ENCODE results near the gene SLCO3A1.

The SLCO3A1 gene

DNA sequence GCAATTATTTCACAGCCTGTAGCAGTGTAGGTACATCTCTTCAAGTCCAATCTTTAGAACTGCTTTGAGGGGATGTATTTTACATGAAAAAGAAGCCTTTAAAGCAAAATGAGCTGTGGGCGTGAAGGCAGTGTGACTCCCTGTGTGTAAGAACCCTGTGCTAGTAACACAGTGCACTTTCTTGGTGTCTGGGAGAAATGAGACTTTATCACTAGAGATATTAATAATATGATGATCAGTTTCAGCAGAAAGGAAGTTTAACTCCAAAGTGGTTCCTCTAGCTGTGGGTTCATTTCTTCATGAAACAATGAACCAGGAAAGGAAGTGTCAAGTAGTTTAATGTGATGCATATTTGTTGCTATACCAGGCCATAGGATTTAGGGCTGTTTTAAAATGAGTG is 41.5 kb downstream of the SLCO3A1 start:
- DNase-seq, result no peak
- TF ChIP-seq GATA1 (IDR thresholded peaks at IDR 0.05; ENCODE audit: low read depth, low read length), result no peak
- no peak for TF ChIP-seq POLR2A (IDR thresholded peaks at IDR 0.05; ENCODE audit: low read length)

GRCh38 chr15:91896341-91897055 is 43.0 kb downstream of the SLCO3A1 start:
- TF ChIP-seq GATA1 (IDR thresholded peaks at IDR 0.05; ENCODE audit: low read depth, low read length), result no peak
- no peak for TF ChIP-seq POLR2A (IDR thresholded peaks at IDR 0.05; ENCODE audit: low read length)
- DNase-seq, result no peak

- DNase-seq, result no peak
- TF ChIP-seq POLR2A (IDR thresholded peaks at IDR 0.05; ENCODE audit: low read length) (no peak), GATA1 (IDR thresholded peaks at IDR 0.05; ENCODE audit: low read depth, low read length) (no peak)
These were observed 44.3 kb downstream of the SLCO3A1 start for GRCh38 chr15:91897585-91898372.

- DNase-seq, result no peak
These were observed 45.3 kb downstream of the SLCO3A1 start for GRCh38 chr15:91898843-91899242.

GRCh38 chr15:91904942-91905341 is 51.4 kb downstream of the SLCO3A1 start:
- no peak for DNase-seq
- TF ChIP-seq POLR2A (IDR thresholded peaks at IDR 0.05; ENCODE audit: low read length) (no peak), GATA1 (IDR thresholded peaks at IDR 0.05; ENCODE audit: low read depth, low read length) (no peak)

More at GRCh38 chr15:91898843-91899242, 45.3 kb downstream of the SLCO3A1 start:
- TF ChIP-seq POLR2A (IDR thresholded peaks at IDR 0.05; ENCODE audit: low read length) (no peak), GATA1 (IDR thresholded peaks at IDR 0.05; ENCODE audit: low read depth, low read length) (no peak)

DNA sequence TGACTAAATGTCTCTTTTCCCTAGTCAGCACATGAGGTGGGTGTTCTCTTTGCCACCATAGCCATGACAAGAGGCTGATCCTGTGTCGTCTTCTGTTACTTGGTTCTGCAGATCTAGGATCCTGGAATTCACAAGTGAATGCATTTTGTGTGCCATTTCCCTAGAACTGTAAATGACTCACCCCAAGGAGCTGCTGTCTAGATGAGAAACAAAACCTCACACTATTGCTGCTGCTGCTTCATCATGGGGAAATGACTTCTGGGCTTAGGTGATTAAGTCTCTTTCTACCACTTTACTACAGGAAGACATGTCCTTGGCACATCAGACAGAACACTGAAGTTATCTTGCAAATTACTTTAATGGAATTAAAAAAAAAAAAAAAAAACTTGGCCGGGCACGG is 54.9 kb downstream of the SLCO3A1 start:
- TF ChIP-seq POLR2A (IDR thresholded peaks at IDR 0.05; ENCODE audit: low read length), result no peak
- no peak for TF ChIP-seq GATA1 (IDR thresholded peaks at IDR 0.05; ENCODE audit: low read depth, low read length)
- no peak for DNase-seq

GRCh38 chr15:91909111-91909510 is 55.6 kb downstream of the SLCO3A1 start:
- TF ChIP-seq POLR2A (IDR thresholded peaks at IDR 0.05; ENCODE audit: low read length) (no peak), GATA1 (IDR thresholded peaks at IDR 0.05; ENCODE audit: low read depth, low read length) (no peak)

DNA sequence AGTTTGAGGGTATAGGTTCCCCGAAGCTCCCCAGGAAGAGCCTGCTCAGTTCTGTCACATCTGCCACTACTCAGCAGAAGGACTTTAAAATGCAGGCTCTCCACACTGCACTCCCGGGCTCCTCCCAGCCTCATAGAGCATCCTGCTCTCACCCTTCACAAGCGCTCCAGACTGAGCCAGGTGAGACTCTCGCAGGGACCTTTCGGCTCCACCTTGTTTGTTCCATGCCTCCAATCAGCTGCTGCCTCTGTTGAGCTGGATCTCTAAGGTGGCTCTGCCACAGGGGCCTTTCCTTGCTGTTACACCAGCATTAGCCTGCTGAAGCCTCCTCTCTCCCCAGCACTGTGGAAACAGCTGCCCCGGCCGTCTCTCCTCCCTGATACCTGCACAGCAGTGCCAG is 56.1 kb downstream of the SLCO3A1 start:
- TF ChIP-seq POLR2A (IDR thresholded peaks at IDR 0.05; ENCODE audit: low read length), result no peak
- no peak for TF ChIP-seq GATA1 (IDR thresholded peaks at IDR 0.05; ENCODE audit: low read depth, low read length)
- DNase-seq, result no peak

More at GRCh38 chr15:91909111-91909510, 55.6 kb downstream of the SLCO3A1 start:
- no peak for DNase-seq

DNA sequence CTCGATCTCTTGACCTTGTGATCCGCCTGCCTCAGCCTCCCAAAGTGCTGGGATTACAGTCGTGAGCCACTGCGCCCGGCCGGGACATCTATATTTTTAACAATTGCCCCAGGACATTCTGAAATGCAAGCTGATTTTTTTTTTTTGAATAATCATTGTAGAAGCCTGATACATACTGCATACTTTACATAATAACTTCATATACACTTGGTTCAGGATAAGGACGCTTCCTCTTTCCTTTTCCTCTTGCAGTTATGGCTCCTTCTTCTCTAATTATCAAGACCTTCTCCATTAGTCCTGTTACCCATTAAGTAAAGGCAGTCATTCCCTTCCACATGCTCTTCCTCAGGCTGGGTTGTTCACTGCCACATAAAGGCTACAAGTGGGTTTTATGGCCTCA is 58.3 kb downstream of the SLCO3A1 start:
- DNase-seq, result no peak
- no peak for TF ChIP-seq GATA1 (IDR thresholded peaks at IDR 0.05; ENCODE audit: low read depth, low read length)
- TF ChIP-seq POLR2A (IDR thresholded peaks at IDR 0.05; ENCODE audit: low read length), result no peak

GRCh38 chr15:91912336-91912735 is 58.8 kb downstream of the SLCO3A1 start:
- no peak for DNase-seq
- TF ChIP-seq GATA1 (IDR thresholded peaks at IDR 0.05; ENCODE audit: low read depth, low read length) (no peak), POLR2A (IDR thresholded peaks at IDR 0.05; ENCODE audit: low read length) (no peak)

- DNase-seq, result no peak
- TF ChIP-seq POLR2A (IDR thresholded peaks at IDR 0.05; ENCODE audit: low read length), result no peak
- no peak for TF ChIP-seq GATA1 (IDR thresholded peaks at IDR 0.05; ENCODE audit: low read depth, low read length)
These were observed 60.1 kb downstream of the SLCO3A1 start for GRCh38 chr15:91913560-91913959.

DNA sequence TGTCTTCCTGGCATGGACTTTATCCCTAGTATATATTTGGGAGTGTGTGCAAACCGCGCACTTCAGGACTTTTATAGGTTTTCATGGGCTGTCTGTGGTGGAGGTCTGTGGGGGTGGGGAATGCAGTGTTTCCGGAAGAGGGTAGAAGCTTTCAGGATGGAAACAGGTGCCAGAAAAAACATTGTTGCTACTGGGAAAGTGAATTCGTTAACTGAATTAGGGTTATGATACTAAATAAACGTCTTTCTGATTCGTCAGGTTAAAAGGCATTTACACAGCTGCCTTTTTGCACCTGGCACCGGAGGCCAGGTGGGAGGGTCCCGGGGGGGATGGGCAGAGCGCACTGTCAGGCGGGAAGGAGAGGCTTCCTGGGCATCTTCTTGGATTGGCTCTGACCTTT is 62.1 kb downstream of the SLCO3A1 start:
- TF ChIP-seq GATA1 (IDR thresholded peaks at IDR 0.05; ENCODE audit: low read depth, low read length), result no peak
- TF ChIP-seq POLR2A (IDR thresholded peaks at IDR 0.05; ENCODE audit: low read length), result no peak

GRCh38 chr15:91916051-91916450 is 62.5 kb downstream of the SLCO3A1 start:
- no peak for DNase-seq

More for the DNA sequence above, 62.1 kb downstream of the SLCO3A1 start:
- DNase-seq, result no peak

DNA sequence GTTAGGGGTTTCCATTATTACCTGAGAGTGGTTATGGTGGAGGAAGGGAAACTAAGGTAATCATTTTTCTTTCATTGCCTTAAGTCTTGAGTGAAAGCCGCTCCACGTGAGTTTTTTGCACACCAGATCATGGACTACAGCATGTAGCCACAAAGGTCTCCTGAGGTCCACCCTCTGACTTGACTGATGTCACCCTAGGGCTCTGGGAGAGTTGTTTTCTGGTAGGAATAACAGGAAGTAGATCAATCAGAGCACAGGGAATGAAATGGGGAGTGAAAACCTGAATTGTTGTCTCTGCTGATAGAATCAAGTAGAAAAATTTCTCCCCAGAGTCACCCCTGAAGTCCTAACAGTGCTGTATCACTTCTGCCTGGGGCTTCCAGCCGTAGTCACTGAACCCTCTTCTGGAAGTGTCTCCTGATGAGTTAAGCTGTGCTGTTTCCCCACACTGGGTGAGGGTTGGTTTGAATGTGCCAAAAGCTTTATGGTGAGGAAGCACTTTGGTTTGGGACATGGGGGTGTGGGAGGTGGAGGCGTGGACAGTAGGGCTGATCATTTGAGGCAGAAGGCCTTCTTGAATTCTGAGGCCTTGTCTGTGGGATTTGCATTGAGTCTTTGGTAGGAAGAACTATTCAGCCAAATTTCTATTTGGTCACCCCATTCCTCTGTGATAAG is 64.3 kb downstream of the SLCO3A1 start:
- DNase-seq, result no peak
- no peak for TF ChIP-seq GATA1 (IDR thresholded peaks at IDR 0.05; ENCODE audit: low read depth, low read length)
- TF ChIP-seq POLR2A (IDR thresholded peaks at IDR 0.05; ENCODE audit: low read length), result no peak

More at GRCh38 chr15:91916051-91916450, 62.5 kb downstream of the SLCO3A1 start:
- no peak for TF ChIP-seq POLR2A (IDR thresholded peaks at IDR 0.05; ENCODE audit: low read length)
- no peak for TF ChIP-seq GATA1 (IDR thresholded peaks at IDR 0.05; ENCODE audit: low read depth, low read length)

Measured in erythroblast (primary cell).